ENCODE data around the gene VKORC1L1.

DNA sequence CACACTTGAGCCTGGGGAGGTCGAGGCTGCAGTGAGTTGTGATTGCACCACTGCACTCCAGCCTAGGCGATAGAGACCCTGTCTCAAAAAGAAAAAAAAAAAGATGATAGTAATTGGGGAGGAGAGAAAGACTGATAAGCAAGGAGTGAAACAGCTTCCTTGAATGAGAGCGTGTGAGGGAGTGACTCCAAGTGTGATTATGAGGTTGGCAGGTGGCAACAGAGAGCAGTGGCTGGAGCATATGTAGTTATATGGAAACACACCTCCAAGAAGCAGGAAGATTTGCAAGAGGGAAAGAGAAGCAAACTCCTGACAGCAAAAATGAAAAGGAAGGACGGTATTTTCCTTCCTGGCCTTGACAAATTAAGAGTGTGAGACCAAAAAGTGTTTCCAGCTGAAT is 50.4 kb downstream of the VKORC1L1 start:
- TF ChIP-seq FOXA3 (CRISPR knock-in tag; conservative IDR thresholded peaks at IDR 0.05 in 1 of 2, IDR thresholded peaks at IDR 0.05 in 1 of 2) (no peak), PHF8 (IDR thresholded peaks at IDR 0.05; ENCODE audit: borderline replicate concordance, low read length) (no peak), HDGF (IDR thresholded peaks at IDR 0.05) (no peak), ZNF224 (CRISPR knock-in tag; IDR thresholded peaks at IDR 0.05) (no peak), POLR2A (conservative IDR thresholded peaks at IDR 0.05) (no peak)
- TF ChIP-seq, protein P1, sequence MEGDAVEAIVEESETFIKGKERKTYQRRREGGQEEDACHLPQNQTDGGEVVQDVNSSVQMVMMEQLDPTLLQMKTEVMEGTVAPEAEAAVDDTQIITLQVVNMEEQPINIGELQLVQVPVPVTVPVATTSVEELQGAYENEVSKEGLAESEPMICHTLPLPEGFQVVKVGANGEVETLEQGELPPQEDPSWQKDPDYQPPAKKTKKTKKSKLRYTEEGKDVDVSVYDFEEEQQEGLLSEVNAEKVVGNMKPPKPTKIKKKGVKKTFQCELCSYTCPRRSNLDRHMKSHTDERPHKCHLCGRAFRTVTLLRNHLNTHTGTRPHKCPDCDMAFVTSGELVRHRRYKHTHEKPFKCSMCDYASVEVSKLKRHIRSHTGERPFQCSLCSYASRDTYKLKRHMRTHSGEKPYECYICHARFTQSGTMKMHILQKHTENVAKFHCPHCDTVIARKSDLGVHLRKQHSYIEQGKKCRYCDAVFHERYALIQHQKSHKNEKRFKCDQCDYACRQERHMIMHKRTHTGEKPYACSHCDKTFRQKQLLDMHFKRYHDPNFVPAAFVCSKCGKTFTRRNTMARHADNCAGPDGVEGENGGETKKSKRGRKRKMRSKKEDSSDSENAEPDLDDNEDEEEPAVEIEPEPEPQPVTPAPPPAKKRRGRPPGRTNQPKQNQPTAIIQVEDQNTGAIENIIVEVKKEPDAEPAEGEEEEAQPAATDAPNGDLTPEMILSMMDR (IDR thresholded peaks at IDR 0.05 in 2 of 3, conservative IDR thresholded peaks at IDR 0.05 in 1 of 3; ENCODE audit: insufficient read depth in 2 of 3, low read depth in 1 of 3, low read length in 3 of 3), result no peak
- TF ChIP-seq, protein P2, sequence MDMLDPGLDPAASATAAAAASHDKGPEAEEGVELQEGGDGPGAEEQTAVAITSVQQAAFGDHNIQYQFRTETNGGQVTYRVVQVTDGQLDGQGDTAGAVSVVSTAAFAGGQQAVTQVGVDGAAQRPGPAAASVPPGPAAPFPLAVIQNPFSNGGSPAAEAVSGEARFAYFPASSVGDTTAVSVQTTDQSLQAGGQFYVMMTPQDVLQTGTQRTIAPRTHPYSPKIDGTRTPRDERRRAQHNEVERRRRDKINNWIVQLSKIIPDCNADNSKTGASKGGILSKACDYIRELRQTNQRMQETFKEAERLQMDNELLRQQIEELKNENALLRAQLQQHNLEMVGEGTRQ (CRISPR knock-in tag; IDR thresholded peaks at IDR 0.05), result no peak
